Globus pallidus (tissue), 1 donor: ENCODE results near the gene TNFSF15.
A peak's percentile ranks its signal among the peaks of the same experiment; 100 is the strongest.

Experiments used
- DNase-seq: peaks from one replicate; pipeline ENCODE4 v3.0.0-alpha.2; 2015; ENCODE audit warnings: low spot score

Gene TNFSF15

GRCh38 chr9:114805670-114806525 lies at the start of gene TNFSF15:
Gene TNFSF15 (minus strand): TSS chr9:114806039. CDS start chr9:114806012, 27 bp downstream.
- peak; percentile 11 for DNase-seq

- no peak for DNase-seq
Measured at GRCh38 chr9:114855488-114855887, 49.6 kb upstream of the TNFSF15 start.

- no peak for DNase-seq
Measured at GRCh38 chr9:114854736-114855355, 49.0 kb upstream of the TNFSF15 start.

- DNase-seq: no peak
Measured at GRCh38 chr9:114853071-114853855, 47.4 kb upstream of the TNFSF15 start.

GRCh38 chr9:114852050-114852594 lies 46.3 kb upstream of the TNFSF15 start:
- peak; percentile 26 for DNase-seq

- DNase-seq: no peak
Measured at GRCh38 chr9:114851306-114851705, 45.5 kb upstream of the TNFSF15 start.

GRCh38 chr9:114850871-114851270 lies 45.0 kb upstream of the TNFSF15 start:
- no peak for DNase-seq

GRCh38 chr9:114849450-114849849 lies 43.6 kb upstream of the TNFSF15 start:
- DNase-seq: no peak

GRCh38 chr9:114847492-114848417 lies 41.9 kb upstream of the TNFSF15 start:
- no peak for DNase-seq

GRCh38 chr9:114845373-114845772 lies 39.5 kb upstream of the TNFSF15 start:
- no peak for DNase-seq

GRCh38 chr9:114844766-114845165 lies 38.9 kb upstream of the TNFSF15 start:
- no peak for DNase-seq

GRCh38 chr9:114837923-114838322 lies 32.1 kb upstream of the TNFSF15 start:
- no peak for DNase-seq

- no peak for DNase-seq
Measured at GRCh38 chr9:114836769-114837168, 30.9 kb upstream of the TNFSF15 start.

- no peak for DNase-seq
Measured at GRCh38 chr9:114834386-114834785, 28.5 kb upstream of the TNFSF15 start.

GRCh38 chr9:114830546-114830945 lies 24.7 kb upstream of the TNFSF15 start:
- no peak for DNase-seq

GRCh38 chr9:114829574-114830440 lies 24.0 kb upstream of the TNFSF15 start:
- DNase-seq: no peak

GRCh38 chr9:114828303-114828650 lies 22.4 kb upstream of the TNFSF15 start:
- DNase-seq: no peak

GRCh38 chr9:114827641-114828302 lies 21.9 kb upstream of the TNFSF15 start:
- DNase-seq: no peak

GRCh38 chr9:114826431-114826830 lies 20.6 kb upstream of the TNFSF15 start:
- DNase-seq: no peak
